Measurements from ENCODE around the gene RAB28. TPM values are rescaled to one million over a fixed set of nuclear protein-coding genes. Genes with fewer than 3 reads are reported as not detected.

RAB28 gene
- polyA plus RNA-seq, 1 donor (not counting 4 experiments of a cell fraction or from before 2014, with no cell fraction given), result 19.7 TPM

DNA sequence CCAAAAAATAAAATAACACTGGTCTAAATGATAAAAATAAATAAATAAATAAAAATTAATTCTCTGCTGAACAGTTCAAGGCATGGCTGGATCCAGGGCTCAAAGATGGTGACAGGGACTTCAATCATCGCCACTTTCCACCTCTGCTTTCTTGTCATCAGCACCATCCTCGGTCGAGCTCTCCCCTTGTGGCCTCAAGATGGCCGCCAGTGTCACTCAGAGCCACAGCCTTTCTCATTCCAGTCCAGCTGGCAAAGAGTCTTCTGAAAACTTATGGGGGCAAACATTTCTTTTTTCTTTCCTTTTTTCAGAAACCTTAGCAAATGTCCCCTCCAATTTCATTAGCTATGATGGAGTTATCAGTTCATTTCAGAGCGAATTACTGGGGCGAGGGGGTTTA, 119.5 kb downstream of the RAB28 start:
- Histone ChIP-seq H3K4me1 (ENCODE audit: control insufficient read depth, extremely low read depth, insufficient read depth, low read length) (peaks cover 5% of the 10 kb centered on the region), H3K4me2 (ENCODE audit: control insufficient read depth, extremely low read depth, insufficient read depth, low read depth, low read length) (no peak overlapping the region), H3K36me3 (ENCODE audit: control insufficient read depth in 2 of 2, extremely low read depth in 1 of 2, insufficient read depth in 2 of 2, low read length in 2 of 2) (no peaks in the 10 kb centered on the region), H3K9me1 (ENCODE audit: control insufficient read depth, extremely low read depth, insufficient read depth, low read length) (no peaks in the 10 kb centered on the region), H3K27me3 (ENCODE audit: control insufficient read depth, extremely low read depth, insufficient read depth, low read length) (no peaks in the 10 kb centered on the region), H3K9me3 (ENCODE audit: control insufficient read depth, low read depth, low read length) (no peaks in the 10 kb centered on the region), H3K9ac (ENCODE audit: control insufficient read depth, extremely low read depth, insufficient read depth, low read length) (no peak overlapping the region), H3K4me3 (ENCODE audit: control insufficient read depth in 2 of 3, extremely low read depth in 1 of 3, insufficient read depth in 2 of 3, low read depth in 1 of 3, low read length in 3 of 3) (no peak overlapping the region), H3K79me2 (ENCODE audit: control insufficient read depth, insufficient read depth, low read length) (no peaks in the 10 kb centered on the region), H4K20me1 (ENCODE audit: control insufficient read depth, extremely low read depth, insufficient read depth, low read length) (no peaks in the 10 kb centered on the region), H2AFZ (ENCODE audit: control insufficient read depth, low read length) (no peak overlapping the region), H3K27ac (ENCODE audit: control insufficient read depth, insufficient read depth, low read length) (no peak overlapping the region)
- FAIRE-seq (no peak), DNase-seq (ENCODE audit: low read depth, low spot score) (no peak)
- dilution Hi-C loops (cut with MboI; ENCODE audit: extremely low pct_ligation_motif_present, low sequenced_read_pairs), result no loop called here
- TF ChIP-seq, protein P1, sequence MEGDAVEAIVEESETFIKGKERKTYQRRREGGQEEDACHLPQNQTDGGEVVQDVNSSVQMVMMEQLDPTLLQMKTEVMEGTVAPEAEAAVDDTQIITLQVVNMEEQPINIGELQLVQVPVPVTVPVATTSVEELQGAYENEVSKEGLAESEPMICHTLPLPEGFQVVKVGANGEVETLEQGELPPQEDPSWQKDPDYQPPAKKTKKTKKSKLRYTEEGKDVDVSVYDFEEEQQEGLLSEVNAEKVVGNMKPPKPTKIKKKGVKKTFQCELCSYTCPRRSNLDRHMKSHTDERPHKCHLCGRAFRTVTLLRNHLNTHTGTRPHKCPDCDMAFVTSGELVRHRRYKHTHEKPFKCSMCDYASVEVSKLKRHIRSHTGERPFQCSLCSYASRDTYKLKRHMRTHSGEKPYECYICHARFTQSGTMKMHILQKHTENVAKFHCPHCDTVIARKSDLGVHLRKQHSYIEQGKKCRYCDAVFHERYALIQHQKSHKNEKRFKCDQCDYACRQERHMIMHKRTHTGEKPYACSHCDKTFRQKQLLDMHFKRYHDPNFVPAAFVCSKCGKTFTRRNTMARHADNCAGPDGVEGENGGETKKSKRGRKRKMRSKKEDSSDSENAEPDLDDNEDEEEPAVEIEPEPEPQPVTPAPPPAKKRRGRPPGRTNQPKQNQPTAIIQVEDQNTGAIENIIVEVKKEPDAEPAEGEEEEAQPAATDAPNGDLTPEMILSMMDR (optimal IDR thresholded peaks at IDR 0.05 in 1 of 3, IDR thresholded peaks at IDR 0.05 in 1 of 3, conservative IDR thresholded peaks at IDR 0.05 in 1 of 3; ENCODE audit: extremely low read depth in 1 of 3, insufficient read depth in 2 of 3, low read length in 3 of 3), result no peak
- no peak for TF ChIP-seq EZH2 (IDR thresholded peaks at IDR 0.05; ENCODE audit: low read length)

DNA sequence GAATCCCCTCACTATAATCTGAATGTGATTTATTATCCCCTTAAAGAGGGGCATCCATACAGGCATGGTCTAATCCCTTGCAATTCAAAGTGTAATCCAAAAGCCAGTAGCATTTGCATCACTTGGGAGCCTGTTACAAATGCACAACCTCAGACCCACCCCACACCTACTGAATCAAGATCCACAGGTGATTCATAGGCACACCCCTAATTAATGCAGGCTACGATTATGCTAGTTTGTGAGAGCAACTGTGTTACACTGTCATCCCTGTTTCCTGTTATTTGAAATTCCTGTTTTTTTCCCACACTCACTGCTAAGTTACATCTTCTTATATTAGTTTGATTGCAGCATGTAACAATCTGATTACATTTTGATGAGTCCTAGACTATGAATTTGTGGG, 120.0 kb downstream of the RAB28 start:
- no peak overlapping the region for H3K9ac ChIP-seq (ENCODE audit: control insufficient read depth, extremely low read depth, insufficient read depth, low read length)
- H3K9me3 ChIP-seq (ENCODE audit: control insufficient read depth, low read depth, low read length), result no peaks in the 10 kb centered on the region
- no peaks in the 10 kb centered on the region for H3K79me2 ChIP-seq (ENCODE audit: control insufficient read depth, insufficient read depth, low read length)
- dilution Hi-C loops (cut with MboI; ENCODE audit: extremely low pct_ligation_motif_present, low sequenced_read_pairs), result no loop called here
- H3K4me3 ChIP-seq (ENCODE audit: control insufficient read depth in 2 of 3, extremely low read depth in 1 of 3, insufficient read depth in 2 of 3, low read depth in 1 of 3, low read length in 3 of 3), result no peak overlapping the region
- no peaks in the 10 kb centered on the region for H3K9me1 ChIP-seq (ENCODE audit: control insufficient read depth, extremely low read depth, insufficient read depth, low read length)
- H2AFZ ChIP-seq (ENCODE audit: control insufficient read depth, low read length), result no peak overlapping the region
- H3K4me1 ChIP-seq (ENCODE audit: control insufficient read depth, extremely low read depth, insufficient read depth, low read length), result peaks cover 5% of the 10 kb centered on the region
- no peak overlapping the region for H3K4me2 ChIP-seq (ENCODE audit: control insufficient read depth, extremely low read depth, insufficient read depth, low read depth, low read length)
- no peaks in the 10 kb centered on the region for H4K20me1 ChIP-seq (ENCODE audit: control insufficient read depth, extremely low read depth, insufficient read depth, low read length)
- H3K36me3 ChIP-seq (ENCODE audit: control insufficient read depth in 2 of 2, extremely low read depth in 1 of 2, insufficient read depth in 2 of 2, low read length in 2 of 2), result no peaks in the 10 kb centered on the region
- no peak for TF ChIP-seq EZH2 (IDR thresholded peaks at IDR 0.05; ENCODE audit: low read length)
- TF ChIP-seq, protein P1 (optimal IDR thresholded peaks at IDR 0.05 in 1 of 3, IDR thresholded peaks at IDR 0.05 in 1 of 3, conservative IDR thresholded peaks at IDR 0.05 in 1 of 3; ENCODE audit: extremely low read depth in 1 of 3, insufficient read depth in 2 of 3, low read length in 3 of 3), result no peak
- no peak overlapping the region for H3K27ac ChIP-seq (ENCODE audit: control insufficient read depth, insufficient read depth, low read length)
- no peaks in the 10 kb centered on the region for H3K27me3 ChIP-seq (ENCODE audit: control insufficient read depth, extremely low read depth, insufficient read depth, low read length)
- DNase-seq (ENCODE audit: low read depth, low spot score) (no peak), FAIRE-seq (no peak)
